ENCODE results near the gene SYNM.

GRCh38 chr15:99134317-99134821 is 29.5 kb downstream of the SYNM start:
- TF ChIP-seq CTCF (IDR thresholded peaks at IDR 0.05; ENCODE audit: low read depth, low read length) (no peak), EZH2phosphoT487 (IDR thresholded peaks at IDR 0.05; ENCODE audit: low read depth) (no peak)
